ENCODE data around the gene SLU7.

DNA sequence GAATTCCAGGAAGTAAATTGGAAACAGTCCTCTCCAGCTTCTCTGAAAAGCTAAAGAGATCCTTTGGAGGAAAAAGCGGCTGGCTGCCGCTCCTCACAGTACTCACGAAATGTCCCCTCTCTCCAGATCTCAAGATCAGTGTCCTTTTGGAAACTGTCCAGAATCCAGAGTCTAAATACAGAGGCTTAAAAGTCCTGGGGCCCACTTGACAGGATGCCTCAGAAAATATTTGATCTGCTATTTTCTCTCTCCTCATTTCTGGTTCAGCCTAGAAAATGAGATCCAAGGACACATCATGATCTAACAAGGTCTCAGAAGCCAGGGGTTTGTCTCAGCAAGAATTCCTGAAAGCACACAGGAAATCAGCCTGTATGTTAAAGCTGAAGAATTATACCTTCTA is 55.7 kb downstream of the SLU7 start:
- no peak for TF ChIP-seq CTCF (conservative IDR thresholded peaks at IDR 0.05; ENCODE audit: low read depth, low read length)
- TF ChIP-seq EZH2 (IDR thresholded peaks at IDR 0.05; ENCODE audit: low read length, unreplicated experiment), result no peak

Measured in PC-3 (cell line).